H1 (cell line): ENCODE data around the gene MSI2. TPM values are rescaled to one million over a fixed set of nuclear protein-coding genes. Genes with fewer than 3 reads are reported as not detected.

ENCODE experiments used
- CTCF ChIA-PET: fragments of 300-600 bp; sonication (Branson Sonifier 250); formaldehyde crosslinking; loops from one replicate; lab custom pipeline; 2021; ENCODE audit not compliant: partially characterized antibody; lab: Charles Lee
- POLR2A ChIA-PET: fragments of 300-600 bp; sonication (Branson Sonifier 250); formaldehyde crosslinking; loops from one replicate; lab custom pipeline; 2021; ENCODE audit warnings: inconsistent platforms; ENCODE audit not compliant: partially characterized antibody; lab: Charles Lee
- DNase-seq, 2 experiments: peaks; one replicate each; pipeline versions ENCODE4 v3.0.0 to v3.0.0-alpha.2; 2010 to 2022; ENCODE audit warnings: low spot score in 2 of 2, low read depth in 1 of 2, mixed read lengths in 1 of 2
- FAIRE-seq: peaks from 2 replicates; lab custom pipeline; 2011; peaks lifted over from hg19 to GRCh38; lab: Jason Lieb, UNC
- H2AFZ ChIP-seq: 2 replicates; pipeline ENCODE4 v1.8.1; 2012; ENCODE audit warnings: low read length, inconsistent platforms
- H2AK5ac ChIP-seq: 2 replicates; pipeline ENCODE4 v1.6.1; 2013; ENCODE audit warnings: low read depth, low read length
- H2BK120ac ChIP-seq: replicated peaks from 2 replicates; pipeline ENCODE3; 2013; ENCODE audit warnings: low read depth, low read length, inconsistent platforms
- H2BK12ac ChIP-seq: 2 replicates; pipeline ENCODE4 v1.6.1; 2013; ENCODE audit warnings: low read depth, low read length
- H2BK15ac ChIP-seq: 2 replicates; pipeline ENCODE4 v1.6.1; 2013; ENCODE audit warnings: low read length
- H2BK20ac ChIP-seq: 2 replicates; pipeline ENCODE4 v1.6.1; 2013; ENCODE audit warnings: low read length
- H2BK5ac ChIP-seq: 2 replicates; pipeline ENCODE4 v1.6.1; 2013; ENCODE audit warnings: low read depth, low read length
- H3K14ac ChIP-seq: 2 replicates; pipeline ENCODE4 v1.6.1; 2013; ENCODE audit warnings: inconsistent platforms; ENCODE audit not compliant: insufficient read length
- H3K18ac ChIP-seq: 2 replicates; pipeline ENCODE4 v1.6.1; 2013; ENCODE audit warnings: low read length; ENCODE audit errors: extremely low read depth
- H3K23ac ChIP-seq: 2 replicates; pipeline ENCODE4 v1.6.1; 2013; ENCODE audit warnings: inconsistent platforms; ENCODE audit not compliant: insufficient read length
- H3K23me2 ChIP-seq: 2 replicates; pipeline ENCODE4 v1.6.1; 2013; ENCODE audit warnings: low read depth, low read length
- H3K27ac ChIP-seq: 2 replicates; pipeline ENCODE4 v1.6.1; 2011; ENCODE audit warnings: low read depth, low read length, inconsistent platforms
- H3K27me3 ChIP-seq, 4 experiments: replicated peaks in 1 of 4; 1 replicate in 1 of 4; 2 replicates in 3 of 4; pipeline versions ENCODE4 v1.6.1 to v1.8.1; 2011 to 2013; ENCODE audit warnings: low read length in 3 of 4, mild to moderate bottlenecking in 3 of 4, inconsistent platforms in 2 of 4, mixed read lengths in 2 of 4, moderate library complexity in 1 of 4; ENCODE audit not compliant: control insufficient read depth in 3 of 4, insufficient read depth in 3 of 4; ENCODE audit errors: extremely low read depth in 1 of 4
- H3K36me3 ChIP-seq, 4 experiments: 2 replicates each; pipeline versions ENCODE4 v1.6.1 to v1.8.1; 2011 to 2013; ENCODE audit warnings: mild to moderate bottlenecking in 4 of 4, low read length in 3 of 4, moderate library complexity in 2 of 4, control low read depth in 1 of 4, inconsistent platforms in 1 of 4; ENCODE audit not compliant: insufficient read depth in 4 of 4, control insufficient read depth in 2 of 4
- H3K4ac ChIP-seq: replicated peaks from 2 replicates; pipeline ENCODE3; 2013; ENCODE audit warnings: low read length, low read depth, mixed read lengths, inconsistent platforms; ENCODE audit not compliant: insufficient read length
- H3K4me1 ChIP-seq, 4 experiments: replicated peaks in 1 of 4; 1 replicate in 1 of 4; 2 replicates in 3 of 4; pipeline versions ENCODE4 v1.6.1 to v1.8.1; 2011 to 2013; ENCODE audit warnings: low read length in 3 of 4, inconsistent platforms in 2 of 4, mixed read lengths in 1 of 4; ENCODE audit not compliant: insufficient read depth in 4 of 4, control insufficient read depth in 3 of 4
- H3K4me2 ChIP-seq, 2 experiments: 2 replicates each; pipeline versions ENCODE4 v1.6.1 to v1.8.1; 2011 to 2013; ENCODE audit warnings: low read depth in 2 of 2, low read length in 2 of 2, control low read depth in 1 of 2, inconsistent platforms in 1 of 2, mild to moderate bottlenecking in 1 of 2; ENCODE audit not compliant: insufficient read depth in 1 of 2
- H3K4me3 ChIP-seq, 4 experiments: fragments of 200-600, 300-600 bp in 1 of 4; sonication (generic), shearing (Covaris generic), sonication (Bioruptor Twin) in 1 of 4; 2 replicates each; pipeline versions ENCODE4 v1.5.1 to v1.8.1; 2011 to 2016; ENCODE audit warnings: low read length in 4 of 4, low read depth in 3 of 4, control low read depth in 2 of 4, inconsistent platforms in 2 of 4, mild to moderate bottlenecking in 2 of 4, mixed read lengths in 1 of 4, moderate library complexity in 1 of 4; ENCODE audit not compliant: insufficient read depth in 2 of 4; ENCODE audit errors: extremely low read depth in 1 of 4
- H3K56ac ChIP-seq: replicated peaks from 2 replicates; pipeline ENCODE3; 2013; ENCODE audit warnings: low read depth, mild to moderate bottlenecking, mixed read lengths, low read length, inconsistent platforms; ENCODE audit not compliant: insufficient read length
- H3K79me1 ChIP-seq: 2 replicates; pipeline ENCODE4 v1.6.1; 2013; ENCODE audit warnings: low read depth, low read length, control low read depth
- H3K79me2 ChIP-seq, 2 experiments: 2 replicates each; pipeline versions ENCODE4 v1.6.1 to v1.8.1; 2012 to 2013; ENCODE audit warnings: low read length in 2 of 2, mild to moderate bottlenecking in 2 of 2, inconsistent platforms in 1 of 2; ENCODE audit not compliant: insufficient read depth in 2 of 2, control insufficient read depth in 1 of 2
- H3K9ac ChIP-seq, 4 experiments: replicated peaks in 1 of 4; 1 replicate in 1 of 4; 2 replicates in 3 of 4; pipeline versions ENCODE4 v1.6.1 to v1.8.1; 2011 to 2013; ENCODE audit warnings: low read depth in 3 of 4, low read length in 3 of 4, control low read depth in 2 of 4, mild to moderate bottlenecking in 2 of 4, moderate library complexity in 2 of 4, inconsistent platforms in 1 of 4; ENCODE audit errors: extremely low read depth in 1 of 4
- H3K9me3 ChIP-seq, 2 experiments: 2 replicates each; pipeline versions ENCODE4 v1.6.1 to v1.8.1; 2012 to 2013; ENCODE audit warnings: mild to moderate bottlenecking in 2 of 2, moderate library complexity in 2 of 2, control low read depth in 1 of 2, inconsistent platforms in 1 of 2, low read depth in 1 of 2, low read length in 1 of 2, mixed read lengths in 1 of 2; ENCODE audit not compliant: insufficient read depth in 2 of 2
- H4K20me1 ChIP-seq, 2 experiments: replicated peaks in 1 of 2; 2 replicates each; pipeline versions ENCODE3 to v1.8.1; 2011 to 2013; ENCODE audit warnings: inconsistent platforms in 2 of 2, low read length in 2 of 2, mild to moderate bottlenecking in 1 of 2; ENCODE audit not compliant: insufficient read depth in 2 of 2, control insufficient read depth in 1 of 2
- H4K5ac ChIP-seq: 2 replicates; pipeline ENCODE4 v1.6.1; 2013; ENCODE audit warnings: low read length, low read depth, mixed read lengths, inconsistent platforms; ENCODE audit not compliant: insufficient read length
- H4K8ac ChIP-seq: 2 replicates; pipeline ENCODE4 v1.8.0; 2013; ENCODE audit warnings: mild to moderate bottlenecking, moderate library complexity, low read length, inconsistent platforms; ENCODE audit not compliant: insufficient read depth; ENCODE audit errors: extremely low read depth
- H4K91ac ChIP-seq: replicated peaks from 2 replicates; pipeline ENCODE3; 2013; ENCODE audit warnings: low read length, mixed read lengths, inconsistent platforms; ENCODE audit not compliant: insufficient read length
- EZH2 ChIP-seq: fragments of 200-600 bp; sonication (generic); IDR thresholded peaks from 2 replicates; pipeline ENCODE4 v1.7.1; 2012; ENCODE audit warnings: low read depth, mild to moderate bottlenecking, moderate library complexity, low read length, inconsistent platforms; ENCODE audit not compliant: severe bottlenecking
- SP2 ChIP-seq: IDR thresholded peaks from 2 replicates; pipeline ENCODE4 v1.6.1; 2012; ENCODE audit warnings: mild to moderate bottlenecking, low read length, inconsistent platforms
- polyA plus RNA-seq, 7 experiments: library from polyadenylated mRNA; depleted of rRNA in 3 of 7; stranded (reverse) in 5 of 7; unstranded in 2 of 7; fragments of >200 nt in 5 of 7; fragments of 200-250 nt in 2 of 7; gene quantifications; 1 replicate in 5 of 7; 2 replicates in 1 of 7; 4 replicates in 1 of 7; pipeline versions ENCODE4 v1.2.1 to v1.2.3, GENCODE V29; 2011 to 2013; ENCODE audit warnings: missing spikeins in 2 of 7, mixed read lengths in 2 of 7
- total RNA-seq: library from RNA; stranded (reverse); fragmentation: NEBNext Ultra II Directional; extraction: Animal tissue kit (Norgen Biotek cat#: 25700); gene quantifications from 2 replicates; pipeline ENCODE4 v1.2.1, GENCODE V29; 2021

MSI2 gene
- total and polyA plus RNA-seq, 2 of the 8 experiments (the other 6 are each of a cell fraction or from before 2014, with no cell fraction given): 36.7 to 80.6 TPM

GRCh38 chr17:57687642-57688041, 431.3 kb downstream of the MSI2 start:
- Histone ChIP-seq H3K4me3 (no peak overlapping the region), H2BK15ac (no peak overlapping the region), H3K23ac (no peak overlapping the region), H3K4me2 (no peak overlapping the region), H3K9me3 (no peaks in the 10 kb centered on the region), H3K9ac (no peak overlapping the region), H3K23me2 (no peaks in the 10 kb centered on the region), H2BK120ac (no peak overlapping the region), H4K8ac (no peak overlapping the region), H3K14ac (no peak overlapping the region), H4K91ac (no peak overlapping the region), H3K27ac (no peak overlapping the region), H3K4me1 (peaks cover 2 to 16% (median 4%) of the 10 kb centered on the region in 4 experiments; a peak in 6 of 7 replicates), H2AK5ac (no peak overlapping the region), H4K5ac (no peak overlapping the region), H3K27me3 (no peaks in the 10 kb centered on the region), H2BK20ac (no peak overlapping the region), H3K4ac (no peak overlapping the region), H2BK12ac (no peak overlapping the region), H4K20me1 (no peaks in the 10 kb centered on the region), H2AFZ (no peak overlapping the region), H3K79me1 (no peaks in the 10 kb centered on the region), H3K79me2 (no peaks in the 10 kb centered on the region), H3K36me3 (no peaks in the 10 kb centered on the region), H2BK5ac (no peak overlapping the region), H3K18ac (no peak overlapping the region), H3K56ac (no peak overlapping the region)
- POLR2A ChIA-PET: interaction anchor here (0.6 kb wide), 1 partner anchor 150 kb away, joined by 4 read pairs; no protein-coding TSS in a partner anchor
- CTCF ChIA-PET: interaction anchor here (0.8 to 3.4 kb wide), 4 partner anchors 9 to 96 kb away, joined by 3 to 14 read pairs (median 4); no protein-coding TSS in a partner anchor
- no peak for TF ChIP-seq EZH2
- no peak for TF ChIP-seq SP2
- FAIRE-seq (no peak), DNase-seq (no peak)
